Activated naive CD8-positive, alpha-beta T cell treated with anti-CD3 and anti-CD28 coated beads, Interleukin-2, amount 50 U/mL, for 16 hours (primary cell): ENCODE measurements around the gene ZNF587B.
"Not testable (repeated sequence)": the region's sequence is repeated elsewhere in the genome, so short reads cannot be mapped to it uniquely, and the experiment has no call there.

Experiments used
- DNase-seq: peaks from one replicate; pipeline ENCODE4 v3.0.0-alpha.2; 2020; ENCODE audit warnings: low read depth, low spot score

Gene ZNF587B

DNA sequence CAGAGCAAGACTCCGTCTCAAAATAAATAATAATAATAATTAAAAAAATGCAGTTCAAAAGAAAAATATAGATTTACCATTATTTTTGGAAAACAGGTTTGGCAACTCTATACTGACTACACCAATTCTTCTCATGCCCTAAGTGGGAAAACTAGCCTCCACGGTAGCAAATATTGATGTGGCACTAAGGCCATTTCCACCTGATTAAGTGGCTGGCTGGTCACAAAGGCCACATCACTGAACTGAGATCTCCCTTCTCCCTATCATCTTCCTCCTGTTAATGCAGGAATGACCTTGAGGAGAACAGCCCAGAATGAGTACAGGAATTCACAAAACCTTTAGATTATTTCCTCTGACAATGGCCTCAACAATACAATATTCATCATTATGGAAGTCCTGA, 40.1 kb downstream of the ZNF587B start:
- no peak for DNase-seq

DNA sequence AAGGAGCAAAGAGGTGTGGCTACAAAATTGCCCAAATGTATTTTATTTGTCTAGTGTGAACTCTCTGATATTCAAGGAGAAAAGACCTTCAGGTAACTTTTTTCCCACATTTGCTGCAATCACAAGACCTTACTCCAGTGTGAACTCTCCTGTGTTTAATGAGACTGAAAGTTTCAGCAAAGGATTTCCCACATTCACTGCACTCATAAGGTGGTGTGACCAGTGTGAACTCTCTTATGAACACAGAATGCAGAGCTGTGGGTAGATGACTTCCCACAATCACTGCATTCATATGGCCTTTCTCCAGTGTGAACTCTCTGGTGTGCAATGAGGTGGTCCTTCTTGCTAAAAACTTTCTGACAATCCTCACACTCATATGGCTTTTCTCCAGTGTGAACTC, 42.4 kb downstream of the ZNF587B start:
- no peak for DNase-seq

DNA sequence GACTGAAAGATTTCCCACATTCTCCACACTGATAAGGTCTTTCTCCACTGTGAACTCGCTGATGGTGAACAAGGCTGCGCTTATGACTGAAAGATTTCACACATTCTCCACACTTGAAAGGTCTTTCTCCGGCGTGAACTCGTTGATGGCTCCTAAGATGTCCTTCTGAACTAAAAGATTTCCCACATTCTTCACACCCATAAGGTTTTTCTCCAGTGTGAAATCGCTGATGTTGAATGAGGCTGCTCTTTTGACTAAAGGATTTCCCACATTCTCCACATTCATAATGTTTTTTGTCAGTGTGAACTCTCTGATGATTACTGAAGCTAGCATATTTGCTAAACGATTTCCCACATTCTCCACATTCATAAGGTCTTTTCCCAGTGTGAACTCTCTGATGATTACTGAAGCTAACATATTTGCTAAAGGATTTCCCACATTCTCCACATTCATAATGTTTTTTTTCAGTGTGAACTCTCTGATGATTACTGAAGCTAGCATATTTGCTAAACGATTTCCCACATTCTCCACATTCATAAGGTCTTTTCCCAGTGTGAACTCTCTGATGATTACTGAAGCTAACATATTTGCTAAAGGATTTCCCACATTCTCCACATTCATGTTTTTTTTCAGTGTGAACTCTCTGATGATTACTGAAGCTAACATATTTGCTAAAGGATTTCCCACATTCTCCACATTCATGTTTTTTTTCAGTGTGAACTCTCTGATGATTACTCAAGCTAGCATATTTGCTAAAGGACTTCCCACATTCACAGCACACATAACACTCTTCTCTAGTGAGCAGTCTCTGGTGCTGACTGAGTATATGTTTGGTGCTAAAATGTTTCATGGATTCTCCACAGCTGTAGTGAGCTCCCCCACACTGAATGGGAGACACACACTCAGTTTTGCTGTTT, 44.0 kb downstream of the ZNF587B start:
- DNase-seq, result not testable (repeated sequence)

DNA sequence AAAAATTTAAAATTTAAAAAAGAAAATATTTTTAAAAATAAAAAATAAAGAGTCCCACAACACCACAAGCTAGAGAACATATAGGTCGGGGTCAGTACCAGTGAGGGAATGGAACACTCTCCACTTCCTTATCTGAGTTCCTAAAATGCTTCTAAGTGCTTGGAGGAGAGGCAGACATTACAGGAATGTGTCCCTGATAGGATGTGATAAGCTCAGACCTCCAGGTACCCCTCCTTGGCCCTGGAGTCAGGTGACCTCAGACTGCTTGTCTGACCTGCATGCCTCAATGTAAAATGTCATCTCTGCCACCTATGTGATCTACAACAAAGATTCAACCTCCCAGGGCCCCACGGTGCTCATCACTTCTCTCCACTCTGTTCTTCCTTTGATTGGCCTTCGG, 55.9 kb downstream of the ZNF587B start:
- DNase-seq, result no peak

DNA sequence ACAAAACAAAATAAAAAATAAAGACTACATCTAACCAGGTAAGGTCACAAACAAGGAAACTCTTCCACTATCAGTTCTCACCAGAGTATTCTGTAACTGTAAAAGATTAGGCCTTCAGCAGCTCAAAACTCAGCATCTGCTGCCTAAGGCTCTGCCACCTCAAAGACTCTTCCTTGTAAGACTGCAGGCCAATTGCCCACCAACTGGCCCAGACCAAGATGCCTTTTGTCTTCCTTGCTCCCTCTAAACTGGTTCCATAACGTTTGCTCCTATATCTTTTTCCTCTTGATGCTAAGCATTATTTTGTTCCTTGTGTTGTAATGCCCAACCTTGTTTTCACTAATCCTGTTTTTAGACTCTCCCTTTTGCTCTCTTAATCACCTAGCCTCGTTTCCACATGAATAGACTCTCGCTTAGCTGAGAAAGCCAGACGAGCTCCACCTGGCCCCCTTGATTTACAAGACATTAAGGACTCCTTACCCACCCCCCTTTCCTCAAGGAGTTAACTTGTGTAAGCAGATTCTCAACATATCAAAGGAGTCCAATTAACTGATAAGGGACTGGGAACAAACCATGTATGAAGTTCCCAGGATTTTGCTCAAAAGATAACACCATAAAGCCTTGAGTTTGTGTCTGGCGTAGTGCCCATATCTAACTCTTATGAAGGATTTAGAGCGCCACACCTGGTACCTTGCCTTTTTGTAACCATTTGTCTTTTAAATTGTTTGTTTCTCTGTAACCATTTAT, 57.3 kb downstream of the ZNF587B start:
- no peak for DNase-seq

DNA sequence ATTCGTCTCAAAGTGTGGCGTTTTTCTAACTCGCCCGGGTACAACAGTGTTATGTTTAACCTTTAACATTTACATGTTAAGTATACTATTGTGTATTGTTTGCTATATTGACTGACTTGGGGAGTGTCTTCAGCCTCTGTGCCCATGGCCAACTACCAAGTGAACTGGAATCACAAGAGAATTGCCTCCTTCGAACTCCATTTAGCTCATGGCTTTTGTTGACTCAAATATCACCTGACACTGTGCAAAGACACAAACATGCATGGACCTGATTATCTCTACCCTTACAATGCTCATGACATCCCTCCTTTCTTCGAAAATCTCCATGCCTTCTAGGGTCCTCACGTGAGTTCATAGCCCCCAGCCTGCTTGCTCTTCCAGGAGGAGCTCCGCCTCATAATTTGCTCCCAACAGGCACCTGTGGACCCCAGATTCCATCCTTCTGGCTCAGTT, 58.0 kb downstream of the ZNF587B start:
- DNase-seq, result no peak

DNA sequence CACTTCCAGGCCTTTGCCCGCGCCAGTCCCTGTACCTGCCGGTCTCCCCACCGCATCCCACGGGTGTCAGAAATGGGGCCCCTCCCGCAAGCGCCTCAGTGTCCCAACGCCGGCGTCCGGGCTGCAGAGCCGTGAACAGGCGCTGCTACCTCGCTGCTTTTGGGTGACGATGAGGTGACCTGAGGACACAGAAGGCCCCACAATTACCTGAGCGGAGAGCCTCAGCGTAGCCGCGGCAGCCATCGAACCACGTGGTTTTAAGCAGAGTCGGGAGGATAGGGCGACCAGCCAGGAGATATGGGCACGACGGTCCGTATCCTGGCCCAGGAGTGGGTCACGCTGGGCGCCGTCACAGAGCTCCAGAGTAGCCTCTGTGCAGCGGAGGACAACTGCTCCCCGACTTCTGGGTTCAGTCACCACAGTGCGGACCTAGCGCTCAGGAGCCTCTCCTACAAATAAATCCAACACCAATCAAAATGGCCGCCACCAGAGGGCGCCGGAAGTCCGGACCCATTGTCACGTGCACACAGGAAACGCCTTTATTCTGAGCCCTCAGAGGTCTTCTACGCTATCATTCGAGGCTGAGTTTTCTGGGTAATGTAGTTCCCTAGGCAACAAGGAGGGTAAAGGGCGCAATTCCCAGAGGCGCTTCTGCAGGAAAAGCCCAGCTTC, 58.6 kb downstream of the ZNF587B start, which contains the start of gene ZNF814:
TSS of gene ZNF814 (minus strand) at position 478 of the 672 bp plus-strand sequence. CDS start at position 243, 235 bp downstream.
- peak; percentile 68 for DNase-seq

DNA sequence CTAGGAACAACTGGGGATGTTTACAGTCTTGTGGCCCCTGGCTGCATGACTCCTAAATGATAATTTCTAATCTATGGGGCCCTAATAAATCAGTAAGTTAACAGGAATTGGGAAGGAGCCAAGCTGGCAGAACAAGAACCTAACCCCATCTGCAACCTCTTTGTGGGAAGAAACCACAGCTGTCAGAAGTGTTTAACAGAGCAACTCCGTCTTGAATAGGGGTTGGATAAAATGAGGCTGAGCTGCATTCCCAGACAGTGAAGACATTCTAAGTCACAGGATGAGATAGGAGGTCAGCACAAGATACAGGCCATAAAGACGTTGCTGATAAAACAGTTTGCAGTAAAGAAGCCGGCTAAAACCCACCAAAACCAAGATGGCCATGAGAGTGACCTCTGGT, 60.6 kb downstream of the ZNF587B start:
- DNase-seq, result not testable (repeated sequence)
